ENCODE results near the gene ACSBG1.

DNA sequence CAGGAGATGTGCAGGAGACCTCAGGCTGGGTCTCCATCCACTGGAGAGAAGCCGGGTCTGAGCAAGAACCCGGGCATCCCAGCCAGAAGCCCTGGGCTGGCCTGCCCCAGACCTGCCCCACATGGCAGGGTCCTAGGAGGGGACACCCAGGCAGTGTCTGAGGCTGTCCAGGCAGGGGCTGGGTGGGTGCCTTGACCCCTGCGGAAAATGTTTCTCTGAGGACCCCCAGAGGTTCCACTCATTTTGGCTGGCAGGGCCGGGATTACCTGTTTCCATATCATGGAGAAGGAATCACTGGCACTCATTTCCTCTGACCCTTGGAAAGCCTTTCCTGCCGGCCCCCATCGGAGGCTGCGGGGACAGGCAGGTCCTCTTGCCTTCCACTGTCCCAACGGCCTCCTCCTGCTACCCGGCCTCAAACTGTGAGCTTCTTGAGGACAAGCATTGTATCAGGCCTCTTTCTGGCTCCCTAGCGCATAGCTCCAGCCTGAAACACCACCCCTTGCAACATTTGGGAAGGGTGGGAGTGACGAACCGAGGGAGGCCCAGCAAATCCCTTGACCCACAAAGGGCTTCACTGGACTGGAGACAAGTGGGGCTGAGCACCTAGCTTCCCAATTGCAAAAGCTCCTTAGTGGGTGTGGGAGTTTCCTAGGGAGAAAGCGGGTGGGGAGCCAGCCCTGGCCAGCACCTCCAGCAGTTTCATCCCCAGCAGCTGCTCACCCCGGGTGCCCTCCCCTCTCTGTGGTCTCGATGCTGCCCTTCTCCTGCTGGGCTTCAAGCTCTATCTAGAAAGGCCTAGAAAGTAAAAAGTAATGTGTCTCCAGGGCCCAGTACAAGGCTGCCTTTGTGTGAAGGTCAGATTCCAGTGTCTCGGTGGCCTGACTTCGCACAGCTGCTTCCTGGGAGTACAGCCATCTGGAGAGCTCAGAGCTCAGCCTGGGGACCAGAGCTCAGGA lies 29.7 kb downstream of the ACSBG1 start:
- TF ChIP-seq POLR2A (IDR thresholded peaks at IDR 0.05), result no peak
- TF ChIP-seq, protein P1, sequence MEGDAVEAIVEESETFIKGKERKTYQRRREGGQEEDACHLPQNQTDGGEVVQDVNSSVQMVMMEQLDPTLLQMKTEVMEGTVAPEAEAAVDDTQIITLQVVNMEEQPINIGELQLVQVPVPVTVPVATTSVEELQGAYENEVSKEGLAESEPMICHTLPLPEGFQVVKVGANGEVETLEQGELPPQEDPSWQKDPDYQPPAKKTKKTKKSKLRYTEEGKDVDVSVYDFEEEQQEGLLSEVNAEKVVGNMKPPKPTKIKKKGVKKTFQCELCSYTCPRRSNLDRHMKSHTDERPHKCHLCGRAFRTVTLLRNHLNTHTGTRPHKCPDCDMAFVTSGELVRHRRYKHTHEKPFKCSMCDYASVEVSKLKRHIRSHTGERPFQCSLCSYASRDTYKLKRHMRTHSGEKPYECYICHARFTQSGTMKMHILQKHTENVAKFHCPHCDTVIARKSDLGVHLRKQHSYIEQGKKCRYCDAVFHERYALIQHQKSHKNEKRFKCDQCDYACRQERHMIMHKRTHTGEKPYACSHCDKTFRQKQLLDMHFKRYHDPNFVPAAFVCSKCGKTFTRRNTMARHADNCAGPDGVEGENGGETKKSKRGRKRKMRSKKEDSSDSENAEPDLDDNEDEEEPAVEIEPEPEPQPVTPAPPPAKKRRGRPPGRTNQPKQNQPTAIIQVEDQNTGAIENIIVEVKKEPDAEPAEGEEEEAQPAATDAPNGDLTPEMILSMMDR (IDR thresholded peaks at IDR 0.05), result no peak
